ENCODE results near the gene FAM83C.

DNA sequence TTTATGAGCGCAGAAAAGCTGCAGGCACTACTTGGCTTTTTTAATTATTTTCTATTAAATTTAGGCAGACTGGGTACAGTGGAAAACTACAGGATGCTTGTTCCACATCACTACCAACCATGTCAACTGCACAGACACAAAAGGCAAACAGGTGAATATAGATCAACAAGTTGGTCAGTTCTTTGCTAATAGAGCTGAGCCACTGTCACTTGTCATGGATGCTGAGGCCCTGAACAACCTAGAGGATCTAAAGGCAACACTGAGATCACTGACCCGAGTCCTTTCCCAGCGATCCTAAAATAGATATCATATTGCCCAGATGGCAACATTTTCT is 34.5 kb upstream of the FAM83C start:
- TF ChIP-seq, protein P1, sequence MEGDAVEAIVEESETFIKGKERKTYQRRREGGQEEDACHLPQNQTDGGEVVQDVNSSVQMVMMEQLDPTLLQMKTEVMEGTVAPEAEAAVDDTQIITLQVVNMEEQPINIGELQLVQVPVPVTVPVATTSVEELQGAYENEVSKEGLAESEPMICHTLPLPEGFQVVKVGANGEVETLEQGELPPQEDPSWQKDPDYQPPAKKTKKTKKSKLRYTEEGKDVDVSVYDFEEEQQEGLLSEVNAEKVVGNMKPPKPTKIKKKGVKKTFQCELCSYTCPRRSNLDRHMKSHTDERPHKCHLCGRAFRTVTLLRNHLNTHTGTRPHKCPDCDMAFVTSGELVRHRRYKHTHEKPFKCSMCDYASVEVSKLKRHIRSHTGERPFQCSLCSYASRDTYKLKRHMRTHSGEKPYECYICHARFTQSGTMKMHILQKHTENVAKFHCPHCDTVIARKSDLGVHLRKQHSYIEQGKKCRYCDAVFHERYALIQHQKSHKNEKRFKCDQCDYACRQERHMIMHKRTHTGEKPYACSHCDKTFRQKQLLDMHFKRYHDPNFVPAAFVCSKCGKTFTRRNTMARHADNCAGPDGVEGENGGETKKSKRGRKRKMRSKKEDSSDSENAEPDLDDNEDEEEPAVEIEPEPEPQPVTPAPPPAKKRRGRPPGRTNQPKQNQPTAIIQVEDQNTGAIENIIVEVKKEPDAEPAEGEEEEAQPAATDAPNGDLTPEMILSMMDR (conservative IDR thresholded peaks at IDR 0.05) = no peak
- no peak for TF ChIP-seq ZFX (IDR thresholded peaks at IDR 0.05)
